GM11168 (cell line): ENCODE results near the gene JPH3.
"Not testable (repeated sequence)": the region's sequence is repeated elsewhere in the genome, so short reads cannot be mapped to it uniquely, and the experiment has no call there.

Source experiments
- in situ Hi-C: fragments of 300-500 bp; cut with MboI; formaldehyde crosslinking; loops from one replicate; pipeline ENCODE4 v1.12.0; 2022; ENCODE audit warnings: low sequenced_read_pairs; ENCODE audit not compliant: unreplicated experiment

The JPH3 gene

GRCh38 chr16:87726577-87726976 lies 124.3 kb downstream of the JPH3 start:
- in situ Hi-C loops: not testable (repeated sequence)

GRCh38 chr16:87727346-87727745 lies 125.0 kb downstream of the JPH3 start:
- in situ Hi-C loops: no loop called here

DNA sequence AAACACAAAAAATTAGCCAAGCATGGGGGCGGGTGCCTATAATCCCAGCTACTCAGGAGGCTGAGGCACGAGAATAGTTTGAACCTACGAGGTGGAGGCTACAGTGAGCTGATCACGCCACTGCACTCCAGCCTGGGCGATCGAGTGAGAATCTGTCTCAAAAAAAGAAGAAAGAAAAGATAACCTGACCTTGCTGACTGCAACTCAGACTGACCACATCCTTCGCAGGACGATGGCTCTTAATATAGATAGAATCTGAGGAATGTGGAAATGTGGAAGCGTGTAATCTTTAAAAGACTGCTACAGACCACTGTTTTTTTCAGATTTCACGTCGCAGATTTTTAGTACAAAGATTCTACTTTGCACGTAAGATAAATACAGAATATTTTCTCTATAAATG lies 125.7 kb downstream of the JPH3 start:
- in situ Hi-C loops: no loop called here

GRCh38 chr16:87729266-87729954 lies 127.1 kb downstream of the JPH3 start:
- in situ Hi-C loops: no loop called here

- in situ Hi-C loops: no loop called here
These were observed 129.3 kb downstream of the JPH3 start for GRCh38 chr16:87731607-87732006.

- in situ Hi-C loops: no loop called here
These were observed 130.9 kb downstream of the JPH3 start for GRCh38 chr16:87733190-87733589.

DNA sequence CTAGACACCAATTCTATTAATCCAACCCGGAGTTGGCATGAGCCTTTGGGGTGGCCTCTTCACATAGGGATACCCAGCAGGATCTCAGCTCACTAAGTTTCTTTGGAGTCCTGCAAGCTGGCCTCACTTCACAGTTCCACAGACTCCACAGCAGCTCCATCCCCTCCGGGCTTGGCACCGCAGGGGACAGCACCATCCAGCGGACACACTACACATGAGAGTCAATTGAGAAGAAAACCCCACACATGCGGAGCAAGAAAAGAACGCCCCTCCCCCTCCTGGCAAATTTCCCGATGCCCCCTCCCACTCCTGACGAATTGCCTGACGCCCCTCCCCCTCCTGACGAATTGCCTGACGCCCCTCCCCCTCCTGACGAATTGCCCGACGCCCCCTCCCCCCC lies 132.3 kb downstream of the JPH3 start:
- in situ Hi-C loops: no loop called here

GRCh38 chr16:87735270-87736007 lies 133.1 kb downstream of the JPH3 start:
- in situ Hi-C loops: no loop called here

GRCh38 chr16:87736008-87736382 lies 133.7 kb downstream of the JPH3 start:
- in situ Hi-C loops: no loop called here

GRCh38 chr16:87739801-87740200 lies 137.5 kb downstream of the JPH3 start:
- in situ Hi-C loops: no loop called here

DNA sequence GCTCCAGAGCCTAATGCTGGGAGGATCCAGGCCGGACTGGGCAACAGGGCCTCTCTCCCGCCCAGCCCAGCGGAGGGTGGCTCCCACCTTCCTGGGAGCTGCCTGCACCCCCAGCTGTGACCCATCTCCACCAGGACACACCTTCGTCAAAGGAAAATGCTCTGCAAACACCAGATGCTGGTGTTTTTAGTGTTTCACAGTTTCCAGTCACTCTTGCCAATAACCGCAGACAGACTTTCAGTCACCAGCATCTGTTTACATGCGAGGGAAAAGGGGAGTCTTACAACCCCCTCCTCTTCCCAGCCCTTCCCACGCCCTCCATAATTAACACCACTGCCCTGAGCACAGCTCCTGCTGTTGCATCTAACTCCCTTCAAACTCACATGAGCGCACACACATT lies 138.1 kb downstream of the JPH3 start:
- in situ Hi-C loops: no loop called here

DNA sequence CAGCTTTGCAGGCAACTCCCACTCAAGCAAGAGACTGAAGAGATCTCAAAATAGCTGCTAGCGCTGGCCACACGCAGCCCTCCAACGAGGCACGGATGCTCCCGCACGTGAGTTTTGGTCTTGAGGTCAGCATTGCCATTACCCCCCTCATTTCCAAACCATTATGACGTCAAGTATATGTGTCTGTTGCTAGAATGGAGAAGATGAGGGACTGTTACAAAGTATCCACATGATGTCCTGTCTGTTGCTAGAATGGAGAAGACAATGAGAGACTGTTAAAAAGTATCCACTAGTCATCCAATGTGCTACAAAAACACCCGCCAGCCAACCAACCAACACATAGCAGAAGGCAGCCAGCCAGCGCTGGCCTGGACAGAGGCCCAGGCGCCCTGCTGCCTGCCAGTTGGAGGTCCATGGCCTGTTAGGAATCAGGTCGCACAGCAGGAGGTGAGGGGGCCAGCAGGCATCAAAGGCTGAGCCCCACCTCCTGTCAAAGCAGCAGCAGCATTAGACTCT lies 138.7 kb downstream of the JPH3 start:
- in situ Hi-C loops: no loop called here

- in situ Hi-C loops: no loop called here
These were observed 139.6 kb downstream of the JPH3 start for GRCh38 chr16:87741700-87742415.

DNA sequence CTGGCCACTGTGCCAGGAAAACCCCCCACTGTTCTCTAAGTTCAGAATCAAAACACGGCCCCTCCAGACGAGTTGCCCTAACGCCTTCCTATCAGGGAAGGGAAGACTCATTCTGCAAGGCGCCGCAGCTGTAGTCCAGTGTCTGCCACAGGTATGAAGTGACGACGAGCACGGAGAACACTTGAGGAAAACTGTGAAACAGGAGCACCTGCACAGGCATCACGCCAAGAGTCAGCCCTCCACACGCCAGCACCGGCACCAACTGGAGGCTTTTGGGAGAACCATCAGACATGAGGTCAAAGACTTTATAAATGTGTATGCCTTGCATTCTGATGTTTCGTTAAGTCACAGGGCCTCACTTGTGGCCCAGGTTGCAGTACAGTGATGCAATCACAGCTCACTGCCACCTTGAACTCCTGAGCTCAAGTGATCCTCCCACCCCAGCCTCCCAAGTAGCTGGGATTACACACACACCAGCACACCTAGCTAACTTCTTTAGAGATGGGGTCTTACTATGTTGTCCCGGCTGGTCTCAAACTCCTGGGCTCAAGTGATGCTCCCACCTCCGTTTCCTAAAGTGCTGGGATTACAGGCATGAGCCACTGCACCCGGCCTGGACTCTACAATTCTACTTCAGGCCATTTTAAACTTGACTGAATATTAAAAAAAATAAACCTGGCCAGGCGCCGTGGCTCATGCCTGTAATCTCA lies 140.6 kb downstream of the JPH3 start:
- in situ Hi-C loops: no loop called here

DNA sequence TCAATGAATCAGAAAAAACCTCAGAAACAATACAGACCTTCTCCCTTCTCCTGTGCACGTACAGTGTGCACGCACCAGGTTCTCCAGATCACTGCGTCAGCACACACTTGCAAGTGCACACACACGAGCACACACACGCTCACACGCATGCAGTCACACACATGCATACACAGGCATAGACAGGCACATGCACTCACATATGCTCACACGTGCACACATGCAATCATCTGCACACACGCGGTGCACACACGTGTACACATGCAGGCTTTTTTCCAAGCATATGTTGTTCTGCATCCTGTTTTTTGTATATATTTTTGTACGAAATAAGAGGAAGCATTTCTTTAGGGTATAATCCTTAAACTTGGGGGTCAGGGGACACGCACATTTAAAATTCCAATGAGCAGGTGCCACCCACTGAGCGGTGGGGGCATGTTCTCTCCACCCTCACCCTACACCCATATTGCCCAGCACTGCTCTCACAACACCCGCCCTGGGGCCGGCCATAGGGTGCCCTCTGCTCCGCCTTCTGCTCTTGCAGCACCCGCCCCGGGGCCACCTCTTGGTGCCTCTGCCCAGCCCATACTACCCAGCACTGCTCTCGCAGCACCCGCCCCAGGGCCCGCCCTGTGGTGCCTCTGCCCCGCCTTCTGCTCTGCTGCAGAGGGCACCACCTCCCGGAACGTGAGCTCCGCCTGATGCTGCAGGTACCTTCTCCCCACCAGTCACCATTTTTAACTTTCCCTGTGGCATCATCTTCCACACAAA lies 142.6 kb downstream of the JPH3 start:
- in situ Hi-C loops: no loop called here

GRCh38 chr16:87746178-87746577 lies 143.9 kb downstream of the JPH3 start:
- in situ Hi-C loops: no loop called here
